ENCODE results near the gene FARP1.
"Not testable (repeated sequence)": the region's sequence is repeated elsewhere in the genome, so short reads cannot be mapped to it uniquely, and the experiment has no call there.

FARP1 gene

GRCh38 chr13:98228661-98229341 lies 85.9 kb downstream of the FARP1 start:
- no peak for DNase-seq

GRCh38 chr13:98230762-98231161 lies 87.9 kb downstream of the FARP1 start:
- not testable (repeated sequence) for DNase-seq

GRCh38 chr13:98232456-98232855 lies 89.6 kb downstream of the FARP1 start:
- DNase-seq: no peak

- no peak for DNase-seq
Measured at GRCh38 chr13:98233127-98233526, 90.2 kb downstream of the FARP1 start.

- DNase-seq: no peak
Measured at GRCh38 chr13:98234348-98234747, 91.5 kb downstream of the FARP1 start.

- DNase-seq: no peak
Measured at GRCh38 chr13:98236197-98236596, 93.3 kb downstream of the FARP1 start.

- DNase-seq: no peak
Measured at GRCh38 chr13:98237331-98237730, 94.4 kb downstream of the FARP1 start.

- no peak for DNase-seq
Measured at GRCh38 chr13:98239162-98240076, 96.5 kb downstream of the FARP1 start.

GRCh38 chr13:98240135-98240534 lies 97.2 kb downstream of the FARP1 start:
- no peak for DNase-seq

GRCh38 chr13:98240974-98241373 lies 98.1 kb downstream of the FARP1 start:
- no peak for DNase-seq

GRCh38 chr13:98241976-98242375 lies 99.1 kb downstream of the FARP1 start:
- DNase-seq: no peak

GRCh38 chr13:98242403-98242802 lies 99.5 kb downstream of the FARP1 start:
- no peak for DNase-seq

GRCh38 chr13:98243929-98244272 lies 101.0 kb downstream of the FARP1 start:
- no peak for DNase-seq

- no peak for DNase-seq
Measured at GRCh38 chr13:98246538-98247172, 103.8 kb downstream of the FARP1 start.

- DNase-seq: no peak
Measured at GRCh38 chr13:98251708-98252107, 108.8 kb downstream of the FARP1 start.

GRCh38 chr13:98252931-98253470 lies 110.1 kb downstream of the FARP1 start:
- no peak for DNase-seq

GRCh38 chr13:98253526-98253925 lies 110.6 kb downstream of the FARP1 start:
- DNase-seq: no peak

- no peak for DNase-seq
Measured at GRCh38 chr13:98254513-98254912, 111.6 kb downstream of the FARP1 start.

- DNase-seq: no peak
Measured at GRCh38 chr13:98258226-98258625, 115.3 kb downstream of the FARP1 start.

- DNase-seq: no peak
Measured at GRCh38 chr13:98260357-98261164, 117.7 kb downstream of the FARP1 start.

GRCh38 chr13:98261165-98261702 lies 118.3 kb downstream of the FARP1 start:
- DNase-seq: no peak

GRCh38 chr13:98262292-98262691 lies 119.4 kb downstream of the FARP1 start:
- no peak for DNase-seq
